HL-60 (cell line): Measurements from ENCODE around the gene MEG3.

Experiments used
- DNase-seq, 2 experiments: peaks; one replicate each; pipeline ENCODE4 v3.0.0-alpha.2; 2010 to 2020; ENCODE audit warnings: low read depth in 1 of 2, low spot score in 1 of 2
- H3K27ac ChIP-seq: fragments of 250-450 bp; sonication (Bioruptor Pico); replicated peaks from 2 replicates; pipeline ENCODE4 v1.5.1; 2020; ENCODE audit warnings: mild to moderate bottlenecking, moderate library complexity
- H3K27me3 ChIP-seq: fragments of 250-450 bp; sonication (Bioruptor Pico); 2 replicates; pipeline ENCODE4 v1.5.1; 2021; ENCODE audit warnings: mild to moderate bottlenecking, moderate library complexity; ENCODE audit not compliant: insufficient read depth, poor library complexity, severe bottlenecking
- H3K4me3 ChIP-seq: replicated peaks from 2 replicates; pipeline ENCODE4 v1.5.1; 2011; ENCODE audit warnings: mild to moderate bottlenecking, control low read depth, low read length; ENCODE audit not compliant: insufficient read depth
- CTCF ChIP-seq: IDR thresholded peaks from one replicate; pipeline ENCODE4 v1.5.1; 2011; ENCODE audit warnings: low read length, control low read depth, inconsistent platforms; ENCODE audit not compliant: insufficient read depth
- GABPA ChIP-seq: IDR thresholded peaks from 2 replicates; pipeline ENCODE4 v1.6.1; 2012; ENCODE audit warnings: low read depth
- POLR2AphosphoS5 ChIP-seq: IDR thresholded peaks from 2 replicates; pipeline ENCODE4 v1.6.1; 2012; ENCODE audit warnings: low read depth
- REST ChIP-seq: IDR thresholded peaks from 2 replicates; pipeline ENCODE4 v1.6.1; 2012; ENCODE audit warnings: low read depth; ENCODE audit not compliant: insufficient replicate concordance
- SPI1 ChIP-seq: IDR thresholded peaks from 2 replicates; pipeline ENCODE4 v1.6.1; 2012; ENCODE audit warnings: low read depth, mild to moderate bottlenecking, borderline replicate concordance

MEG3 gene

GRCh38 chr14:100784523-100785337 lies 41.2 kb upstream of the MEG3 start:
- no peak overlapping the region for H3K4me3 ChIP-seq
- H3K27me3 ChIP-seq, result no peaks in the 10 kb centered on the region
- TF ChIP-seq POLR2AphosphoS5 (no peak), CTCF (no peak), GABPA (no peak), REST (no peak), SPI1 (no peak)
- no peak overlapping the region for H3K27ac ChIP-seq
- no peak for DNase-seq

- Histone ChIP-seq H3K27ac (no peak overlapping the region), H3K27me3 (no peaks in the 10 kb centered on the region), H3K4me3 (no peak overlapping the region)
- TF ChIP-seq POLR2AphosphoS5, result no peak
- TF ChIP-seq CTCF, result no peak
- TF ChIP-seq GABPA, result no peak
- no peak for TF ChIP-seq REST
- no peak for TF ChIP-seq SPI1
- no peak for DNase-seq
Measured at GRCh38 chr14:100785338-100785615, 40.6 kb upstream of the MEG3 start.

- TF ChIP-seq SPI1 (no peak), CTCF (no peak), REST (no peak), GABPA (no peak), POLR2AphosphoS5 (no peak)
- H3K4me3 ChIP-seq, result no peak overlapping the region
- no peak for DNase-seq
- no peak overlapping the region for H3K27ac ChIP-seq
- H3K27me3 ChIP-seq, result no peaks in the 10 kb centered on the region
Measured at GRCh38 chr14:100785626-100786025, 40.3 kb upstream of the MEG3 start.
